Muscle of arm (tissue), 14 donors: ENCODE measurements around the gene BBS2. TPM values are rescaled to one million over a fixed set of nuclear protein-coding genes. Genes with fewer than 3 reads are reported as not detected.

Source experiments
- DNase-seq: peaks from one replicate; pipeline ENCODE4 v3.0.0-alpha.2; 2013
- long read RNA-seq, 11 donors: transcript quantifications; one replicate each; lab custom pipeline, GENCODE V29; 2026
- polyA plus RNA-seq, 12 donors: library from polyadenylated mRNA; unstranded; fragments of 120-200 nt; gene quantifications; one replicate each; pipeline ENCODE4 v1.2.1, GENCODE V29; 2013; ENCODE audit not compliant: insufficient read length in 12 of 12

The BBS2 gene, protein sequence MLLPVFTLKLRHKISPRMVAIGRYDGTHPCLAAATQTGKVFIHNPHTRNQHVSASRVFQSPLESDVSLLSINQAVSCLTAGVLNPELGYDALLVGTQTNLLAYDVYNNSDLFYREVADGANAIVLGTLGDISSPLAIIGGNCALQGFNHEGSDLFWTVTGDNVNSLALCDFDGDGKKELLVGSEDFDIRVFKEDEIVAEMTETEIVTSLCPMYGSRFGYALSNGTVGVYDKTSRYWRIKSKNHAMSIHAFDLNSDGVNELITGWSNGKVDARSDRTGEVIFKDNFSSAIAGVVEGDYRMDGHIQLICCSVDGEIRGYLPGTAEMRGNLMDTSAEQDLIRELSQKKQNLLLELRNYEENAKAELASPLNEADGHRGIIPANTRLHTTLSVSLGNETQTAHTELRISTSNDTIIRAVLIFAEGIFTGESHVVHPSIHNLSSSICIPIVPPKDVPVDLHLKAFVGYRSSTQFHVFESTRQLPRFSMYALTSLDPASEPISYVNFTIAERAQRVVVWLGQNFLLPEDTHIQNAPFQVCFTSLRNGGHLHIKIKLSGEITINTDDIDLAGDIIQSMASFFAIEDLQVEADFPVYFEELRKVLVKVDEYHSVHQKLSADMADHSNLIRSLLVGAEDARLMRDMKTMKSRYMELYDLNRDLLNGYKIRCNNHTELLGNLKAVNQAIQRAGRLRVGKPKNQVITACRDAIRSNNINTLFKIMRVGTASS
- polyA plus RNA-seq, result 10 to 100 TPM in 11 of 12 donors, not detected in 1; 19.8 to 71.6 (median 49.9) TPM
- long read RNA-seq, donor 1, partial matches to known transcripts, result 17 of 20 reads
- long read RNA-seq, donor 1, other reads (novel, unspliced or antisense), result 0 of 20 reads
- long read RNA-seq, donor 2, partial matches to known transcripts, result 8 of 11 reads
- long read RNA-seq, donor 2, other reads (novel, unspliced or antisense), result 0 of 11 reads
- long read RNA-seq, donor 3, partial matches to known transcripts, result 0 of 1 reads
- long read RNA-seq, donor 3, other reads (novel, unspliced or antisense), result 0 of 1 reads
- long read RNA-seq, donor 4, partial matches to known transcripts, result 0 of 1 reads
- long read RNA-seq, donor 4, other reads (novel, unspliced or antisense), result 0 of 1 reads
- long read RNA-seq, donor 5, transcript BBS2-201 (17 exons, 2,963 nt), result major isoform, 5 of 6 reads
- long read RNA-seq, donor 5, partial matches to known transcripts, result 0 of 6 reads
- long read RNA-seq, donor 5, other reads (novel, unspliced or antisense), result 0 of 6 reads
- long read RNA-seq, donor 6, result 0 reads
- long read RNA-seq, donor 7, partial matches to known transcripts, result 0 of 1 reads
- long read RNA-seq, donor 7, other reads (novel, unspliced or antisense), result 0 of 1 reads
- long read RNA-seq, donor 8, full-length matches to known transcripts, result 4 of 4 reads
- long read RNA-seq, donor 8, partial matches to known transcripts, result 0 of 4 reads
- long read RNA-seq, donor 8, other reads (novel, unspliced or antisense), result 0 of 4 reads
- long read RNA-seq, donor 9, full-length matches to known transcripts, result 1 of 1 reads
- long read RNA-seq, donor 9, partial matches to known transcripts, result 0 of 1 reads
- long read RNA-seq, donor 9, other reads (novel, unspliced or antisense), result 0 of 1 reads
- long read RNA-seq, donor 10, result 0 reads
- long read RNA-seq, donor 11, partial matches to known transcripts, result 0 of 3 reads
- long read RNA-seq, donor 11, other reads (novel, unspliced or antisense), result 0 of 3 reads

DNA sequence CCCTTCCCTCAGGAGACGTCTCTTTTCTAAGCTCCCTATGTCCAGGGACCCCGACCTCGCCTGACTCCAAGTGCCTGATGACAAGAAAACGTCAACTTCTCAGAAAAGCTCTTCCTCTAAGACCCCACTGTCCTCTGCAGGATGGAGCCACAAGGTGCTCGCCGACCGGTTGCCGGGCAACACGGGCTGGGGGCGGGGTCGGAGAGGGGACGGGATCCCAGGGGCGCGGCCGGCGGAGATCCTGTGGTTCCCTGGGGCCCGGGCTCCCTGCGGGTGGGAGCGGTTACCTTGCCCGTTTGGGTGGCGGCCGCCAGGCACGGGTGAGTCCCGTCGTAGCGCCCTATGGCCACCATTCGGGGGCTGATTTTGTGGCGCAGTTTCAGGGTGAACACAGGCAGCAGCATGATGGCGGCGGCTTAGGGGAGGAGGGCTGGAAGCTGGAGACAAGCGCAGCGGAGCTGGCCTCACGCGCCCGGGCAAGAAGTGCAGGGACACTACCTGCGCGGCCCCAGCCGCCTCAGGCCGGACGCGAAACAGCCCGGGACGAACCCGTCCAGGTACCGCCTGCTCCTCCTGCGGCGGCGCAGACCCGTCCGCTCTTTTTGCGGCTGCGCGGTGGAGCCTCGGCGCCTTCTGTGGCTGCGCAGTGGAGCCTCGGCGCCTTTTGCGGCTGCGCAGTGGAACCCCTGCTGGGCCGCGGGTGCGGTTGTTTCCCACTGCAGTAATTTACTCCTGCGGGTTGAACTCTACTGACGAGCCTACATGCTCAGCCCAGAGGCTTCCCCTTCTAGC lies at the start of gene BBS2:
TSS of gene BBS2 (minus strand) at position 566 of the 792 bp plus-strand sequence. CDS start at position 404, 162 bp downstream.
- DNase-seq, result peak; percentile 89

DNA sequence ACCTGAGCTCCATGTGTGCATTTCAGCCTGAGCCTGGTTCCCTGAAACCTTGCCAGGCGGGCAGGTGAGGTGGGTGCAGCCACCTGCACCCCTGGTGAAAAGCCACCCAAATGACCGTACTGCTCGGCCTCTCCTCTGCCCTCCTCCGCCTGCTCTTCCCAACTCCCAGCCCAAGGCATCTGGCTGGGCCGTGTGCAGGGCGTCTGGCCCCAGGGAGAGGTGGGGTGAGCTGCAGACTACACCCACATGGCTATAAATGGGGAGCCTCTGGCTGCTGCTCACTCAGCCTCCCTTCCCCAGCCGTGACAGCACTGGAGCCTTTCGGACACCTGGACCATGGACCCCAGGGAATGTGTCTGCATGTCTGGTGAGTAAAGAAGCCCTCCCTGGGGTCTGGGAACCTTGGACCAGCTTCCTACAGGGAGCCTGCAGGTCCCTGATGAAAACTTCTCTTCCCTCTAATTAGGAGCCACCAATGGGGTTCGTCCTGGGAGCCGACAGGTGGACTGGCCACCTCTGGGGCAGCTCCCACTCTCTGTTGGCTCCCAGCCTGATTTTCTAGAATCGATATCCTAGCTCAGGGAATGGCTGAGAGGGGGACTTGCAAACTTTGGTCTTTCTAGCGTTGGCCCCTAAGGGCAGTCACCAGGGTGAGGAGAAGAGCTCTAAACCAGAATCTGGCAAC lies 45.1 kb upstream of the BBS2 start, which contains the start of gene MT4:
TSS of gene MT4 (plus strand) at position 281 of the 685 bp plus-strand sequence. CDS start at position 337, 56 bp downstream.
- DNase-seq, result no peak

DNA sequence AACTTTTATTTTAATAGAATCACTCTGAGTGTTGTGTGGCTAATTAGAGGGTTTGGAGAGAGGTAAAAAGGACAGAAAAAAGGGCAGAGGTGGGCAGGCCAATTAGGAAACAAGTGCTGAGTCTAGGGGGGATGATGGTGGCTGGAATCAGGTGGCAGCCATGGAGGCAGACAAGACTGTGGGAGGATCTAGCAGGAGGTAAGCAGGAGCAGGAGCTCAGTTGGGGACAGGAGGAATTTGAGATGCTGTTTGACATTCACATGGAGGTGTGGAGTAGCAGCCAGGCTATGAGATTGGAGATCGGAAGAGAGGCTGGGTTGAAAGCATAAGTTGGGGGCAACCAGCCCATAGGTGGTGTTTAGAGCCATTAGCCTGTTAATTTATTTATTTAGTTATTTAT lies 41.3 kb upstream of the BBS2 start:
- no peak for DNase-seq

DNA sequence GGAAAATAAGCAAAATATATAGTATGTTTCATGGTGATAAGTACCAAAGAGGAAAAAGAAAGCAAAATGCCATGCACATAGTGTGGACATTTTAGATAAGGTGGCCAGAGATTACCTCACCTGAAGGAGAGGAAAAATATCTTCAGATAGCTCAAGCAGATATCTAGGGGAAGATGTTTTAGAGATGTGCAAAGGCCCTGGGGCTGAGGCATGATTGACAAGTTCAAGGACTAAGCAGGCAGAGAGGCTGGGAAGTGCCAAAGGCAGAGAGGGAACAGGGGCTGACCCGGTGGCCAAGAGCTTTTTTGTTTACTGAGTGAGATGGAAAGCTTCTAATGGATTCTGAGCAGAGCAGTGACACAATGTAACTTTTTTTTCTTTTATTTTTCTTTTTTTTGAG lies 40.6 kb upstream of the BBS2 start:
- DNase-seq, result no peak

DNA sequence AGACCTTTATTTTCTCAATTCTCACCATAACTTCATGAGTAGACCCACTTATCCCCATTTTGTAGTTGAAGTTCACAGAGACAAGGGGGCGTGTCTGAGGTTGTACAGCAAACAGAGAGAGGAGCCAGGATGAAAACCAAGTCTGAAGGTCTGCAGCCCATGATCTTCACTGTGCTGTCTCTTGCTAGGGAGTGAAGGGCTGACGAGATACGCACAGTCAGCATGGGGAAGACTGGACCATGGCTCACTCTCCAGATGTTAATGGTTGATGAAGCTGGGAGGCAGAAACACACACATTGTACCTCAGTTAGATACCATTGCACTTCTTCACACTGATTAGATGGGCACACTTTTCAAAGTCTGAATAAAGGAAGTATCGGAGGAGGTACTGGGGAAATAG lies 39.3 kb upstream of the BBS2 start:
- DNase-seq, result no peak

DNA sequence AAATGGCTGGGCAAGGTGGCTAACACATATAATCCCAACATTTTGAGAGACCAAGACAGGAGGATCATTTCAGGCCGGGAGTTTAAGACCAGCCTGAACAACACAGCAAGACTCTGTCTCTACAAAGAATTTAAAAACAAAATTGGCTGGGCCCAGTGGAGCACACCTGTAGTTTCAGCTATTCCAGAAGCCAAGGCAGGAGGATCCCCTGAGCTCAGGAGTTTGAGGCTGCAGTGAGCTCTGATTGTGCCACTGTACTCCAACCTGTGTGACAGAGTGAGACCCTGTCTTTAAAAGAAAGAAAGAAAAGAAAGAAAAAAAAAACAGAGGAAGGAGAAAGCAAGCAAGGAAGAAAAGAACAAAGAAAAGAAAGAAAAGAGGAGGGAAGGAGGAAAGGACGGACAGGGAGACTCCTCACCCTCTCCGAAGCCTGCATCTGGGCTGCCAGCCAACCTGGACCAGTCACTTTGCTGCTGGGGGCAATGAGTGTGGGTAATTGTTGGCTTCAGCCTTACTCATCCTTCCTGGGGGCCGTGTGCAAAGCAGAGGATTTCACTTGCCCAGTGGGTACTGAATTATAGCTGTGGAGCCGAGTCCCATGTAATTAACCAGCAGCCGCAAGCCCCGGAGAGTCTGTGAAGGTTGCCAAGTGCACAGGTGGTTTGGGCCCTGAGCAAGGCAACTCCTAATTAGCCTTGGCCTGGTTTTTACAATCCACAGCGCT lies 38.4 kb upstream of the BBS2 start:
- no peak for DNase-seq

DNA sequence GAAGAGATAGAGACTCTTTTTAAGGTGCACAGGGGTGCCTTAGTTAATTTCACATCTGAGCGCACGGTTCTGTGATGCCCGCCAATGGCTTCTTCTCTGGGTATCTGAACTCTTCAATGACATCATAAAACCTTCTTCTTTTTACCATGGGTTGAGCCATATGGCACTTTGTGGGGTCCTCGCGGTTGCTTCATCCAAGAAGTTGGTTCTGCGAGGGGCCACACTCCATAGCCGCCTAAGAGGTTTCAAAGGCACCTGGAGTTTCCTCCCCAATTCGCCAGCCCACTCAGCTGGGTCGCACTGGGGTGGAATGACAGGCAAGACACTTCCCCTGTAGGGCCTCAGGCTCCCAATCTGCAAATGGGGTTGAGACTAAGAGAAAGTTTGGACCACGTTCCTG lies 34.6 kb upstream of the BBS2 start:
- no peak for DNase-seq

DNA sequence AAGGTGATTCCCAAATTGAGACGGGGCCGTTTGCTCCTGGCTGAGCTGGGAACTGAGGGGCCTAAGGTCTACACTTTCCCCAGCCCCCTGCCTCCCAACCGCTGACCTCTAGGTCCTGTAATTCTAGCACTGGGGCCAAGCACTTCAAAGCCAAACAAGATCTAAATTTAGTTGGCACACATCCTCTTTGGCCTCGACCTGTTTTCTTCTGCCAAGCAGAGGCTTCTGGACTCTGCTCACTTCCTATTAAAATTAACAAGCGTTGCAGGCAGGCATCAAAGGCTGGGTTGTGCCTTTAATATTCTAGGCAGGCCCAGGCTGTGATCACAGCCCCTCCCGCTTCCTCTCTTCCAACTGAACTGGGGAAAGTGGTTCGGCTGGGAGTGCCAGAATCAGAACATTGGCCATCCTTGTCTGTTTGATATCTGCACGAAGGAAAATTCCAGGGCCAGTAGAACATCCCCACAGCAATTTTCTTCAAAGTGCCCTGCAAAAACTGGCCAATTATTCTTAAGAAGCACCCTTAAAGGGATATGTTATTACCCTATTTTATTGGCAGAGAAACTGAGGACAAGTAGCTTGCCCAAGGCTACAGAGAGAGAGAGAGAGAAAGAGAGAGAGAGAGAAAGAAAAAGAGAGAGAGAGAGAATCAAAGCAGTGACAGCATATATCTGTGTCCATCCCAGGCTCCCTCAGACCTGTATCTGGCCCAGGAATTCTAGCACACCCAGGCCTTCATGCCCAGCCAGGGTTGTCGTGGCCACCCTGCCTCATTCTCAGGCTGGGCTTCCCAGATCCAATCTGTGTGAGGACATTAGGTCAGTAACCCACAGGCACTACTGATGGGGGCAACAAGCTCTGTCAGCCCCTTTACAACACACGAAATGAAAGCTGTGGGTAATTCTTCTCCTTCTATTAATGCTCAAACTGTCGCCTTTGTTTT lies 32.2 kb upstream of the BBS2 start:
- DNase-seq, result no peak

DNA sequence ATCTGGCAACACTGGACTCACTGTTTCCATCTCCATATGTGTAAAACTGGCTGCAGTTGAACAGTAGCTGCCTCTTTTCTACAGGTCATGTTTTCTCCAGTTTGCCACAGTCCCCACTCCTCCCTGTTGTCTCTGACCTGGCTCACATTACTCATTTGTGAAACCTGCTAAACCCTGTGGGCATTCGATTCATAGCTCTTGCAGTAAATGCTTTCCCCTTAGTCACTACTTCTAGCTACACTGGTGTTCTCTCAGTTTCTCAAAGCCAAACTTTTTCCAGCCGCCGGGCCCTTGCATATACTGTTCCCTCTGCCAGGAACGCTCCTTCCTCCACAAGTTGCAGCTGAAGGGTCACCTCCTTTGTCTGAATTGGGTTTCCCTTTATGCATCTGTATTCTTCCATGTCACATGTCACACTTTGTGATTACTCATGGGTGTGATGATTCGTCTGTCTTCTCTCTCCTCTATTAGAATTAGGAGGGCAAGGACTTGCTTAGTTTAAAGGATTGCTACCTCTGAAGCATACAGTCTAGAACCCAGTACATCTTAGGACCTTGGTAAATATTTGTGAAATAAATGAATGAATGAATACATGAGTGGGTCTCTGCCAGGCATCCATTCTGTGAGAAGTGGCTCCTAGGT lies 30.0 kb upstream of the BBS2 start:
- no peak for DNase-seq

DNA sequence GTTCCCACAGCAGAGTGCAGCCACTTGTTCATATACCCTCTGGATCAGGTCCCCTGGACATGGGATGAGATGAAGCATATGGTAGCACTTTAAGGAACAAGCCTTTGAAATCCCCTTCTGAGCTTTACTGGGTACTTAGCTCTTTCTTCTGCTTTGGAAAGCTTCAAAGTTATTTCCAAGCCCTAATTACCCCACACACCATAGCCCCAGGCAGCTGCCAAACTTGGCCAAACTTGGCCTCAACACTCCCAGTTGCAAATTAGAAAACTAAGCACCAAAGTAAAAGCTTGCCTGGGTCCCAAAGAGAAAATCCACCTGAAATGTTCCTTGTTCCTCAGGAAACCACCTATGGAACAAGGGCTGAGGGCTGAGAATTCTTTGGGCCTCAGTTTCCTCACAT lies 29.3 kb upstream of the BBS2 start:
- DNase-seq, result no peak

DNA sequence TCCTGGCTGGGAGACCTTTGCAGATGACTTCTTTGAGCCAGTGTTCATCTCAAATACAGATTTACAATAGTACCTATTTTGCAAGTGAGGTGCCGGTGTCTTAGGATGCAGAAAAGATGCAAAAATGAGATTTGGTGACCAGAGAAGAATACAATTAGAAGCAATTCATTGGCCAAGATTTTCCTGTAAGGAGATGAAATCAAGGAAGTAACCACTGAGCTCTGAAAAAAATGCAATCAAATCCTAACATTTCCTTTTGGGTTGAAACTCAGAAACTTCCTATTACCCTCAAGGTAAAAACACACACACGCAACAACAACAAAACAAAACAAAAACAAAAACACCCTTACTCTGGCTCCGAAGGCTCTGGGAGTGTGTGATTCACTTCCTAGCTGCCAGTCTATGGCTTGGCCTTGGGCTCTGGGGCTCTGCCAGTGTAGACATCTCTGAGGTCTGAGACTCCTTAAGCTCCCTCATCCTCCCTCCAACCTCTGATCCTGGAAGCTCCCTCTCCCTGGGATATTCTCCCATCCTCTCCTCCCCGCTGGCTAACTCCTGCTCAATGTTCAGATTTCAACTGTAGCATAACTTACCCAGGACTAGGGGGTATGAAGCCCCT lies 28.2 kb upstream of the BBS2 start:
- DNase-seq, result no peak

DNA sequence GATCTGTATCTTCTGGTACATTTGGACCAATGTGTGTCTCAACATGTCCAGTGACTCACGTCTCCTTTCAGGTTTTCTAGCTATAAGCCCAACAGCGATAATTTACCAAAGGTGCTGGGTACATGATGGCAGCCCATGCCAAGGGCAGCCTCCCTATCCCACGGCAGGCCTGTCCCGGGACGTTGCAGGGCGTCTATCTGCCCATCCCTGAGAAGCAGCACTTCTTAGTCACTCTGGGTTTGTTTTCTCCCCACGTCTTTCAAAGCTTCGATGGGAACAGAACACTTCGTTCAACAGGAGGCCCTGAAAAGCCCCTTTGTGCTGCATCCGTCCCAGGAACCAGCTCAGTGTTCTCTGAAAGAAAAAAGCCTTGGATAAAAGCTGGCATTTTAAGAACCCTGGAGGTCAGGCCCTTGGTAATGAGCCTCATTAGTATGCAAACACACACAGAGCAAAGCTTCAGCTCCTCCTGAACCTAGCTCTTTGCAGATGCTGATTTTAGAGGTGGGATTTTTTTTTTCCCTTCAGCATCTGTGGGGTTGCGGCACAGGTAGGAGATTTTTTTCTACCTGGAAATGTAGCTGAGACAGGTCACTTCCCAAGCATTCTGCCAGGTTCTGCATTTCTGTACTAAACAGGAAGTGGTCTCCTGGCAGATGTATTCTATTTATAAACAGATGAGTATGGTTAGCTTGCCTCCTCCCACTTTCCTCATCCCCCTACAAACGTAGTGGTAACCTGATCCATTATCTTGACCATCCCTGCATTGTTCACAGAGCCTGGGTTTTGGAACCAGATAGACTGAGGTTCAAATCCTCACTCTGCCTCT lies 27.5 kb upstream of the BBS2 start:
- DNase-seq, result no peak

DNA sequence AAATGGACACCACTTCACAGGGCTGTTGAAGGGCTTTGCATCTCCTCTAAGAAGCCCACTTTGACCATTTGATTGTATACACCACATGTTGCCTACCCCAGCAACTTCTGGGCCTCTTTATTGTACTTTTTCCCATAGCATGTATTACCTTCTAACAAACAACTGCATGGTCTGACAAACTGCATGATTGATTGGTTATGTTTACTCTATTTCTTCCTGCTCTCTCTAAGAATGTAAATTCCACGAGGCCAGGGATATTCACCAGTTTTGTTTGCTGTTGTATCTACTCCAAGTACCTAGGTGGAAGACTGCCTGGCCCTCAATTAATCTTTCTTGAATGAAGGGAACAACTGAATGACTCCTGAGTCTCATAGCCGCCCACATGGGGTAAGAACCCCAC lies 22.2 kb upstream of the BBS2 start:
- DNase-seq, result no peak

DNA sequence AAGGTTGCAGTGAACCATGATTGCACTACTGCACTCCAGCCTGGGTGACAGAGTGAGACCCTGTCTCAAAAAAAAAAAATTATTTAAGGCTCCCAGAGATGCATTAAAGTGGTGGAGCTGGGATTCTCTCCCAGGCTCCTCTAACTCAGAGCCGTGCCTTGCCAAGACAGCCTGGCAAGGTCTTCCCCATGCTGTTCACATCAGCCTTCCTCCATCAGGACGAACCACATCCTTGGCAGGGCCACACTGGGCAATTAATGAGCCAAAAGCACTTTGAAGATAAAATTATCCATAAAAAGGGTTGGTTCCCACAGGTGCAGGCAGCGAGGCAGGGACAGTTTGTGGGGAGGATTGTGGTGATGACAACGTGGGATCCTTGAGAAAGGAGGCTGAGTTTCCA lies 19.8 kb upstream of the BBS2 start:
- no peak for DNase-seq

DNA sequence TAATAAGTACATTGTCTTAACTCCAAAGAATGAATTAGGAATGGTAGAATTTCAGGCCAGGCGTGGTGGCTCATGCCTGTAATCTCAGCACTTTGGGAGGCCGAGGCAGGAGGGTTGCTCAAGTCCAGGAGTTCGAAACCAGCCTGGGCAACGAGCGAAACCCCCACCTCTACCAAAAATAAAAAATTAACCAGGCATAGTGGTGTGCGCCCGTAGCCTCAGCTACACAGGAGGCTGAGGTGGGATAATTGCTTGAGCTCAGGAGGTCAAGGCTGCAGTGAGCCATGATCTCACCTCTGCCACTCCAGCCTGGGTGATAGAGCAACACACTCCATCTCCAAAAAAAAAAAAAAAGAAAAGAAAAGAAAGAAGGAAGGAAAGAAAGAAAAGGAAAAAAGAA lies 18.5 kb upstream of the BBS2 start:
- DNase-seq, result no peak
